Memory B cell (primary cell): Measurements from ENCODE around the gene NCS1.

ENCODE experiments used
- ATAC-seq: fragments of 150-1000 bp; cut with Tn5 transposase; 2 replicates; pipeline ENCODE4 v1.10.0; 2021; ENCODE audit warnings: low read depth, mild to moderate bottlenecking, moderate library complexity
- DNase-seq, 2 donors: peaks; one replicate each; pipeline ENCODE4 v3.0.0; 2022; ENCODE audit warnings: low spot score in 2 of 2
- H3K27ac Mint-ChIP-seq: one replicate; pipeline ENCODE4 v1.8.0; 2022; ENCODE audit warnings: mild to moderate bottlenecking, moderate library complexity, mixed read lengths
- H3K27me3 Mint-ChIP-seq: one replicate; pipeline ENCODE4 v1.8.0; 2022; ENCODE audit warnings: mixed read lengths
- H3K36me3 Mint-ChIP-seq: one replicate; pipeline ENCODE4 v1.8.0; 2022; ENCODE audit warnings: mild to moderate bottlenecking, mixed read lengths
- H3K4me1 Mint-ChIP-seq: one replicate; pipeline ENCODE4 v1.8.0; 2022; ENCODE audit warnings: mixed read lengths
- H3K4me3 Mint-ChIP-seq: one replicate; pipeline ENCODE4 v1.8.0; 2022; ENCODE audit warnings: mild to moderate bottlenecking, moderate library complexity, mixed read lengths
- H3K9me3 Mint-ChIP-seq: one replicate; pipeline ENCODE4 v1.8.0; 2022; ENCODE audit warnings: mixed read lengths

Gene NCS1

GRCh38 chr9:130175355-130175754, 3.2 kb downstream of the NCS1 start:
- H3K4me1 Mint-ChIP-seq, result peaks cover 2% of the 10 kb centered on the region
- peaks cover 18% of the 10 kb centered on the region for H3K27me3 Mint-ChIP-seq
- H3K36me3 Mint-ChIP-seq, result no peaks in the 10 kb centered on the region
- H3K4me3 Mint-ChIP-seq, result no peak overlapping the region
- no peak overlapping the region for H3K27ac Mint-ChIP-seq
- H3K9me3 Mint-ChIP-seq, result no peaks in the 10 kb centered on the region
- DNase-seq (no peak), ATAC-seq (no peak)

- H3K4me1 Mint-ChIP-seq, result peaks cover 2% of the 10 kb centered on the region
- no peak for DNase-seq
- ATAC-seq, result no peak
- H3K4me3 Mint-ChIP-seq, result no peak overlapping the region
- H3K9me3 Mint-ChIP-seq, result no peaks in the 10 kb centered on the region
- H3K36me3 Mint-ChIP-seq, result no peaks in the 10 kb centered on the region
- peaks cover 12% of the 10 kb centered on the region for H3K27me3 Mint-ChIP-seq
- no peak overlapping the region for H3K27ac Mint-ChIP-seq
These were observed 4.6 kb downstream of the NCS1 start for GRCh38 chr9:130176760-130177159.

- ATAC-seq, result no peak
- Mint-ChIP-seq H3K4me3 (no peak overlapping the region), H3K27ac (no peak overlapping the region), H3K4me1 (peaks cover 2% of the 10 kb centered on the region), H3K27me3 (peaks cover 12% of the 10 kb centered on the region), H3K9me3 (no peaks in the 10 kb centered on the region), H3K36me3 (no peaks in the 10 kb centered on the region)
- no peak for DNase-seq
These were observed 5.9 kb downstream of the NCS1 start for GRCh38 chr9:130177898-130178805.

GRCh38 chr9:130179331-130179907, 7.2 kb downstream of the NCS1 start:
- Mint-ChIP-seq H3K27me3 (peaks cover 5% of the 10 kb centered on the region), H3K36me3 (no peaks in the 10 kb centered on the region), H3K9me3 (no peaks in the 10 kb centered on the region), H3K4me3 (no peak overlapping the region), H3K4me1 (peaks cover 3% of the 10 kb centered on the region), H3K27ac (no peak overlapping the region)
- DNase-seq (no peak), ATAC-seq (no peak)

- Mint-ChIP-seq H3K4me3 (no peak overlapping the region), H3K9me3 (no peaks in the 10 kb centered on the region), H3K4me1 (peaks cover 3% of the 10 kb centered on the region), H3K27ac (no peak overlapping the region), H3K27me3 (peaks cover 3% of the 10 kb centered on the region), H3K36me3 (no peaks in the 10 kb centered on the region)
- ATAC-seq, result no peak
- DNase-seq, result no peak
These were observed 8.3 kb downstream of the NCS1 start for GRCh38 chr9:130180516-130180915.

- H3K4me3 Mint-ChIP-seq, result no peak overlapping the region
- no peak for ATAC-seq
These were observed 9.6 kb downstream of the NCS1 start for GRCh38 chr9:130181678-130182380.

GRCh38 chr9:130182381-130182909, 10.2 kb downstream of the NCS1 start:
- Mint-ChIP-seq H3K27me3 (peaks cover 6% of the 10 kb centered on the region), H3K9me3 (no peaks in the 10 kb centered on the region), H3K4me3 (no peak overlapping the region), H3K4me1 (peaks cover 3% of the 10 kb centered on the region), H3K27ac (no peak overlapping the region), H3K36me3 (no peaks in the 10 kb centered on the region)
- ATAC-seq (no peak), DNase-seq (no peak)

More at GRCh38 chr9:130181678-130182380, 9.6 kb downstream of the NCS1 start:
- peaks cover 6% of the 10 kb centered on the region for H3K27me3 Mint-ChIP-seq
- peaks cover 3% of the 10 kb centered on the region for H3K4me1 Mint-ChIP-seq
- H3K36me3 Mint-ChIP-seq, result no peaks in the 10 kb centered on the region
- no peak overlapping the region for H3K27ac Mint-ChIP-seq
- H3K9me3 Mint-ChIP-seq, result no peaks in the 10 kb centered on the region
- DNase-seq, result no peak

GRCh38 chr9:130183133-130183762, 11.0 kb downstream of the NCS1 start:
- DNase-seq, result no peak
- H3K27me3 Mint-ChIP-seq, result peaks cover 10% of the 10 kb centered on the region
- peaks cover 3% of the 10 kb centered on the region for H3K4me1 Mint-ChIP-seq
- H3K36me3 Mint-ChIP-seq, result no peaks in the 10 kb centered on the region
- H3K27ac Mint-ChIP-seq, result no peak overlapping the region
- no peaks in the 10 kb centered on the region for H3K9me3 Mint-ChIP-seq
- no peak for ATAC-seq
- H3K4me3 Mint-ChIP-seq, result no peak overlapping the region

GRCh38 chr9:130185017-130185416, 12.8 kb downstream of the NCS1 start:
- Mint-ChIP-seq H3K4me1 (peaks cover 3% of the 10 kb centered on the region), H3K27me3 (peaks cover 10% of the 10 kb centered on the region), H3K36me3 (no peaks in the 10 kb centered on the region), H3K27ac (no peak overlapping the region), H3K4me3 (no peak overlapping the region), H3K9me3 (no peaks in the 10 kb centered on the region)
- DNase-seq (no peak), ATAC-seq (no peak)

GRCh38 chr9:130185490-130186031, 13.4 kb downstream of the NCS1 start:
- no peak overlapping the region for H3K27ac Mint-ChIP-seq
- no peaks in the 10 kb centered on the region for H3K36me3 Mint-ChIP-seq
- peaks cover 10% of the 10 kb centered on the region for H3K27me3 Mint-ChIP-seq
- no peak for ATAC-seq
- no peak overlapping the region for H3K4me3 Mint-ChIP-seq
- peaks cover 3% of the 10 kb centered on the region for H3K4me1 Mint-ChIP-seq
- no peaks in the 10 kb centered on the region for H3K9me3 Mint-ChIP-seq
- DNase-seq, result no peak

- DNase-seq, result no peak
- no peak overlapping the region for H3K4me3 Mint-ChIP-seq
- ATAC-seq, result no peak
- H3K27me3 Mint-ChIP-seq, result peaks cover 12% of the 10 kb centered on the region
- H3K4me1 Mint-ChIP-seq, result peaks cover 3% of the 10 kb centered on the region
- no peaks in the 10 kb centered on the region for H3K9me3 Mint-ChIP-seq
- no peaks in the 10 kb centered on the region for H3K36me3 Mint-ChIP-seq
- H3K27ac Mint-ChIP-seq, result no peak overlapping the region
These were observed 13.8 kb downstream of the NCS1 start for GRCh38 chr9:130186051-130186450.

GRCh38 chr9:130186839-130187522, 14.8 kb downstream of the NCS1 start:
- DNase-seq (no peak), ATAC-seq (no peak)
- H3K9me3 Mint-ChIP-seq, result no peaks in the 10 kb centered on the region
- peaks cover 17% of the 10 kb centered on the region for H3K27me3 Mint-ChIP-seq
- no peaks in the 10 kb centered on the region for H3K36me3 Mint-ChIP-seq
- no peak overlapping the region for H3K4me3 Mint-ChIP-seq
- peaks cover 3% of the 10 kb centered on the region for H3K4me1 Mint-ChIP-seq
- no peak overlapping the region for H3K27ac Mint-ChIP-seq

- Mint-ChIP-seq H3K36me3 (no peaks in the 10 kb centered on the region), H3K27ac (no peak overlapping the region), H3K4me3 (no peak overlapping the region), H3K27me3 (peaks cover 17% of the 10 kb centered on the region), H3K4me1 (peaks cover 3% of the 10 kb centered on the region), H3K9me3 (no peaks in the 10 kb centered on the region)
- ATAC-seq, result no peak
- no peak for DNase-seq
These were observed 15.3 kb downstream of the NCS1 start for GRCh38 chr9:130187523-130187846.
